Measurements from ENCODE around the gene FBXO42. TPM values are rescaled to one million over a fixed set of nuclear protein-coding genes. Genes with fewer than 3 reads are reported as not detected.

The FBXO42 gene
- total and polyA plus RNA-seq, 12 donors: 14.0 to 44.9 (median 19.7) TPM

DNA sequence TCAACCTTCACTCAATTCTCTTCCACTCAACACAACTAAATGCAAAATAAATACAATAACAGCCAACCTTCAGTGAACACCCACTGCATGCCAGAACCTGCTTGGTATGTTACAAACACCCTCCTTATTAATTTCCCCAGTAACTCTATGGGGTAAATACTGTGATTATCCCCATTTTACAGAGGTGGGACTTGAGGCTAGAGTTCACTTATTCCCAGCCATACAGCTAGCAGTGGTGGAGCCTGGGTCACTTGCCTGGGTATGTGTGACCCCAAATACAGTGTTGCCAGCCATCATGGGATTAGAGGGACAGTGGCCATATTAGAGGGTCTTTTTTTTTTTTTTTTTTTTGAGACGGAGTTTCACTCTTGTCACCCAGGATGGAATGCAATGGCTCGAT, 116.9 kb downstream of the FBXO42 start:
- intact Hi-C loops (cut with DNase I): no loop called here
- Histone ChIP-seq H3K36me3 (replicated peaks in 1 of 2) (no peaks in the 10 kb centered on the region), H3K9me3 (replicated peaks in 1 of 3) (no peaks in the 10 kb centered on the region), H3K27ac (no peak overlapping the region), H3K4me1 (replicated peaks in 1 of 2) (peaks cover 9 to 23% of the 10 kb centered on the region in 2 donors), H3K4me3 (no peak overlapping the region), H3K27me3 (no peaks in the 10 kb centered on the region)
- DNase-seq: no peak
- 82 to 100% (median 87%) methylated on average over 2 of the region's 2 CpGs for WGBS, 4 donors
- TF ChIP-seq POLR2A (IDR thresholded peaks at IDR 0.05) (no peak), CTCF (IDR thresholded peaks at IDR 0.05) (no peak)

DNA sequence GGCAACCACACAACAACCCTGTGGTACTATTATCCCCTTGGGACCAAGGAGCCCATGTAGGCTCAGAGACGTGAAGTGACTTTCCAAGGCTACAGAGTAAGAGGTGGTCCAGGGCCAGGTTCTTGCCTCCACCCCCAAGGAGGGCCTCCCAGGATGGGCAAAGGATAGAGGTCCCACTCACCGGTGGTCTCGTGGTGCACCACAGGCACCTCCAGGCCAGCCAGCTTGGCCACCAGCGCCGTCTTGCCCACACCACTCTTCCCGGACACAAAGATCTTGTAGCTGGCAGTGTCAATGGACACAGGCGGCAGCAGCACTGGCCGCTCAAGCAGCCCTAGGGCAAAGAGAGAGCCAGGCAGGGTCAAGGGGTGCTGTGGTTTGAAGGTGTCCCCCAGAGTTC, 118.8 kb downstream of the FBXO42 start:
- Histone ChIP-seq H3K4me3 (no peak overlapping the region), H3K27me3 (no peaks in the 10 kb centered on the region), H3K27ac (no peak overlapping the region), H3K4me1 (replicated peaks in 1 of 2) (peaks cover 9 to 23% of the 10 kb centered on the region in 2 donors), H3K36me3 (replicated peaks in 1 of 2) (no peaks in the 10 kb centered on the region), H3K9me3 (replicated peaks in 1 of 3) (no peaks in the 10 kb centered on the region)
- 89 to 99% (median 98%) methylated on average over 7 to 8 of the region's 8 CpGs for WGBS, 4 donors
- no peak for DNase-seq
- intact Hi-C loops (cut with DNase I): no loop called here
- TF ChIP-seq POLR2A (IDR thresholded peaks at IDR 0.05) (no peak), CTCF (IDR thresholded peaks at IDR 0.05) (no peak)

DNA sequence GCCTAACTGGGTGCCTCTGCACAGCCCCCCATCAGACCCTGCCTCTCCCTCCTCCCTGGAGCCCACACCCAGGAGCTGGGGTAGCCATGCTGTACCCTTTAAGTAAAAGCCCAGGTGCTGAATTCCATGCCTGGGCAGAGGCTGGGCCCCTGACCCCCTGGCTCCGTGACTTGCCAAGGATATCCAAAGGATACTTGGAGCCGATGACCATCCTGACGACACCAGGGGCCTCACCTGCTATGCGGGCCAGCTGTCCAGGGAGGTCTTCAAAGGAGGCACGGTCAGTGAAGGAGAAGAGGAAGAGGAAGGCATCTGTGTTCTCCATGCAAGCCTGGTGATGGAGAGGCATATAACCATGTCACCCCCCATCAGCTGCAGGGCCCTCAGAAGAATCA, 120.0 kb downstream of the FBXO42 start:
- H3K27me3 ChIP-seq: no peaks in the 10 kb centered on the region
- H3K36me3 ChIP-seq (replicated peaks in 1 of 2): no peaks in the 10 kb centered on the region
- H3K4me3 ChIP-seq: no peak overlapping the region
- no peak for DNase-seq
- no peak for TF ChIP-seq CTCF (IDR thresholded peaks at IDR 0.05)
- TF ChIP-seq POLR2A (IDR thresholded peaks at IDR 0.05): no peak
- no peak overlapping the region for H3K27ac ChIP-seq
- no peaks in the 10 kb centered on the region for H3K9me3 ChIP-seq (replicated peaks in 1 of 3)
- H3K4me1 ChIP-seq (replicated peaks in 1 of 2): peaks cover 2 to 19% of the 10 kb centered on the region in 2 donors
- intact Hi-C loops (cut with DNase I): no loop called here
- 91 to 100% (median 96%) methylated on average over 4 to 5 of the region's 5 CpGs for WGBS, 4 donors

- intact Hi-C loops (cut with DNase I): no loop called here
- no peak overlapping the region for H3K27ac ChIP-seq
- 90 to 94% (median 91%) methylated on average over 13 to 35 of the region's 35 CpGs for WGBS, 4 donors
- no peaks in the 10 kb centered on the region for H3K9me3 ChIP-seq (replicated peaks in 1 of 3)
- no peaks in the 10 kb centered on the region for H3K27me3 ChIP-seq
- no peak for TF ChIP-seq CTCF (IDR thresholded peaks at IDR 0.05)
- no peak for TF ChIP-seq POLR2A (IDR thresholded peaks at IDR 0.05)
- no peak for DNase-seq
- no peak overlapping the region for H3K4me3 ChIP-seq
- peaks cover 0 to 22% of the 10 kb centered on the region in 2 donors for H3K4me1 ChIP-seq (replicated peaks in 1 of 2)
- no peaks in the 10 kb centered on the region for H3K36me3 ChIP-seq (replicated peaks in 1 of 2)
These were observed 120.7 kb downstream of the FBXO42 start for GRCh38 chr1:16231331-16232315.
